ENCODE data around the gene RSAD2.

- TF ChIP-seq CTCF (IDR thresholded peaks at IDR 0.05; ENCODE audit: low read length) (no peak), EZH2 (optimal IDR thresholded peaks at IDR 0.05; ENCODE audit: low read depth, low read length) (no peak)
These were observed 3.9 kb downstream of the RSAD2 start for GRCh38 chr2:6881516-6881915.

Measured in MM.1S (cell line).